ENCODE data around the gene CYP2C19.

The CYP2C19 gene

GRCh38 chr10:94902080-94902479, 139.6 kb downstream of the CYP2C19 start:
- Histone ChIP-seq H3K79me2 (ENCODE audit: insufficient read depth, low read length) (no peaks in the 10 kb centered on the region), H3K9ac (ENCODE audit: low read depth, low read length) (no peak overlapping the region), H3K4me3 (ENCODE audit: low read depth in 1 of 2, low read length in 2 of 2) (no peak overlapping the region), H3K27ac (ENCODE audit: low read length) (no peak overlapping the region), H3K36me3 (ENCODE audit: insufficient read depth, low read length) (no peaks in the 10 kb centered on the region), H3K9me3 (ENCODE audit: insufficient read depth, low read length, severe bottlenecking) (no peaks in the 10 kb centered on the region), H3K27me3 (ENCODE audit: insufficient read depth, low read length, poor library complexity) (no peaks in the 10 kb centered on the region), H2AFZ (ENCODE audit: low read depth, low read length) (no peak overlapping the region), H3K4me1 (ENCODE audit: insufficient read depth, low read length) (no peaks in the 10 kb centered on the region), H4K20me1 (ENCODE audit: insufficient read depth, low read length) (no peaks in the 10 kb centered on the region), H3K4me2 (ENCODE audit: insufficient read depth, low read length) (no peak overlapping the region)
- no peak for DNase-seq
- TF ChIP-seq, protein P1, sequence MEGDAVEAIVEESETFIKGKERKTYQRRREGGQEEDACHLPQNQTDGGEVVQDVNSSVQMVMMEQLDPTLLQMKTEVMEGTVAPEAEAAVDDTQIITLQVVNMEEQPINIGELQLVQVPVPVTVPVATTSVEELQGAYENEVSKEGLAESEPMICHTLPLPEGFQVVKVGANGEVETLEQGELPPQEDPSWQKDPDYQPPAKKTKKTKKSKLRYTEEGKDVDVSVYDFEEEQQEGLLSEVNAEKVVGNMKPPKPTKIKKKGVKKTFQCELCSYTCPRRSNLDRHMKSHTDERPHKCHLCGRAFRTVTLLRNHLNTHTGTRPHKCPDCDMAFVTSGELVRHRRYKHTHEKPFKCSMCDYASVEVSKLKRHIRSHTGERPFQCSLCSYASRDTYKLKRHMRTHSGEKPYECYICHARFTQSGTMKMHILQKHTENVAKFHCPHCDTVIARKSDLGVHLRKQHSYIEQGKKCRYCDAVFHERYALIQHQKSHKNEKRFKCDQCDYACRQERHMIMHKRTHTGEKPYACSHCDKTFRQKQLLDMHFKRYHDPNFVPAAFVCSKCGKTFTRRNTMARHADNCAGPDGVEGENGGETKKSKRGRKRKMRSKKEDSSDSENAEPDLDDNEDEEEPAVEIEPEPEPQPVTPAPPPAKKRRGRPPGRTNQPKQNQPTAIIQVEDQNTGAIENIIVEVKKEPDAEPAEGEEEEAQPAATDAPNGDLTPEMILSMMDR (IDR thresholded peaks at IDR 0.05; ENCODE audit: borderline replicate concordance, extremely low read depth, low read length, poor library complexity, severe bottlenecking) = no peak
- no peak for TF ChIP-seq EZH2 (IDR thresholded peaks at IDR 0.05; ENCODE audit: borderline replicate concordance, low read depth, low read length, severe bottlenecking)
- no peak for ATAC-seq (ENCODE audit: insufficient read depth, low read depth)

GRCh38 chr10:94902570-94902969, 140.1 kb downstream of the CYP2C19 start:
- Histone ChIP-seq H2AFZ (ENCODE audit: low read depth, low read length) (no peak overlapping the region), H3K4me2 (ENCODE audit: insufficient read depth, low read length) (no peak overlapping the region), H3K9ac (ENCODE audit: low read depth, low read length) (no peak overlapping the region), H4K20me1 (ENCODE audit: insufficient read depth, low read length) (no peaks in the 10 kb centered on the region), H3K36me3 (ENCODE audit: insufficient read depth, low read length) (no peaks in the 10 kb centered on the region), H3K4me3 (ENCODE audit: low read depth in 1 of 2, low read length in 2 of 2) (no peak overlapping the region), H3K27me3 (ENCODE audit: insufficient read depth, low read length, poor library complexity) (no peaks in the 10 kb centered on the region), H3K27ac (ENCODE audit: low read length) (no peak overlapping the region), H3K9me3 (ENCODE audit: insufficient read depth, low read length, severe bottlenecking) (no peaks in the 10 kb centered on the region), H3K4me1 (ENCODE audit: insufficient read depth, low read length) (no peaks in the 10 kb centered on the region), H3K79me2 (ENCODE audit: insufficient read depth, low read length) (no peaks in the 10 kb centered on the region)
- DNase-seq (no peak), ATAC-seq (ENCODE audit: insufficient read depth, low read depth) (no peak)
- TF ChIP-seq, protein P1 (IDR thresholded peaks at IDR 0.05; ENCODE audit: borderline replicate concordance, extremely low read depth, low read length, poor library complexity, severe bottlenecking) = no peak
- TF ChIP-seq EZH2 (IDR thresholded peaks at IDR 0.05; ENCODE audit: borderline replicate concordance, low read depth, low read length, severe bottlenecking) = no peak

Measured in DND-41 (cell line).